GM18868 (cell line): Measurements from ENCODE around the gene YBX2.
A peak's percentile ranks its signal among the peaks of the same experiment; 100 is the strongest.
"Not testable (repeated sequence)": the region's sequence is repeated elsewhere in the genome, so short reads cannot be mapped to it uniquely, and the experiment has no call there.

ENCODE experiments used
- ATAC-seq: cut with Tn5 transposase; IDR thresholded peaks from one replicate; pipeline ENCODE4 v1.9.1; 2021; ENCODE audit warnings: mild to moderate bottlenecking, moderate library complexity; ENCODE audit not compliant: unreplicated experiment

YBX2 gene

GRCh38 chr17:7249214-7249613 lies 45.2 kb downstream of the YBX2 start:
- ATAC-seq: no peak

- no peak for ATAC-seq
Observed at GRCh38 chr17:7248796-7249195, 45.6 kb downstream of the YBX2 start.

DNA sequence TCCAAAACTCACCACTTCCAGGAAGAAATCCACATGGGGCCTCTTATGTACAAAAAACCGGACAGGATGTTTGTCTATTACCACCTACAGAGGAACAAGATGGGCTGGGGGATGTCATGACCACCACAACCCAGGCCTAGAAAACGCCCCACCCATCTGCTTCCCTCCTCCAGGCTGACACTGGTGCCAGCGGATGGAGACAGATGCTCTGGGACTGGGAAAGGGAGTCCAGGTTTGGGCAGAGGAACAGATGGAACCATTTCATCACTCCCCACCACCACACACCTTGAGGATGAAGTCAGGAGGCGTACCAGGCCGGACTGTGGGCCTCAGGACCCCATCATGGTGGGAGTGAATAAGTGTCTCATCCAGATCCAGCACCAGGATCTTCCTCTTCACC lies 47.7 kb downstream of the YBX2 start:
- no peak for ATAC-seq

DNA sequence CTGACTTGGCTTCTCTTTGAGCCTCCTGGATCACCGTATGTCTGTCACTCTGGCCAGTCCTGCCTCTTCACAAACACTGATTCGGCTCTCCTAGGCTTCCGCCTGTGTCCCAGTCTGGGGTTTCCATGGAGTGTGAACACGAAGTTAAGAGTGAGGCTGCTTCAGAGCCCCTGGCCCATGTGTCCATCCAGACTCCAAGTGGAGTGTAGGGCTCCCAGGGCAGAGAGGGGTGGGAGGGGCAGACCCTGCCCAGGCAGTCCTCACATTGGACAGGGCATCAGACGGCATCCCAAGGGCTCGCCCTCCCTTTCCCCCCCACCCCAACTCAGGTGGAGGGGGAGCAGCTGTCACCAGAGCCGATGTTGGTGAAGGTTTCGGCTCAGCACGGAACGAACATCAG lies 50.6 kb downstream of the YBX2 start:
- ATAC-seq: not testable (repeated sequence)

- no peak for ATAC-seq
Observed at GRCh38 chr17:7243453-7243729, 51.0 kb downstream of the YBX2 start.

- no peak for ATAC-seq
Observed at GRCh38 chr17:7242717-7243452, 51.6 kb downstream of the YBX2 start.

DNA sequence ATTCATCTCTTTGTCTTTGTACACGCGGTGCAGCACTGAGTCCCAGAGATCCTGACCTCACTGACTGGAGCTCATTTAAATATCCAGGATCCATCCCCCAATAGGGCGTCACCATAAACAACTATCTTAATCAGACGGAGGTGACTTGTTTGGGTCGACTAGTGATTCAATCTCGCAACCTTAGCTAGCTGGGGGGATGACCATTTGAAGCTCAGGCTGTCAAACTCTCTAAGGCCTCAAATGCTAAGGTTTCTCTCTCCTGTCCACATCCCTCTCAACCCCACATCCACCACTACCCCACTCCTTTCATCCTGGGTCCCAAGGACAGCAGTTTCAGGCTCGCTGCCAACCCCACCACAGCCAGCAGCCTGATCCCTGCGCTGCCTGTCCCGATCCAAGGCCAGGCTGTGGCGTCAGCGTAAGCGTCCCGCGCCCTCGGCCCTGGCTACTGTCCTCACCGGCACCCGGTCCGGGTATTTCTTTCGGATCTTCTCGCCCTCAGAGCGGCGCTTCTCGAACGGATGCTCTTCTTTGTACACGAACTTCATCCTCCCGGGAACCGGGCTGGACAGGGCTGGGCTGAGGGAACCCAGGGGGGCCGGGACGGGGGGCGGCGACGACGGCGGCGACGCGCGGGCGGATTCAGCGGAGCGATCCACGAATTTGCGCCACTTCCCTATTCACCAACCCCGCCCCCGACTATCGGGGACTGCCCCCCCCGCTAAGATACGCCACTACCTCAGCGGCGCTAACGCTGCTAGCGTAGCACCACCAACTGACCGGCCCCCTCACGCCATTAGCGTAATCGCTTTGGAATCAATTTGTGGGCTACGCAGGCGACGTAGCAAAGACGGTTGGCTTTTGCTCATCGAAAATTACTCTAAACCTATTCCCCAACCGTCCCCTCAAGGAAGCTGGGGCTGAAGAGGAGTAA lies 52.4 kb downstream of the YBX2 start, which contains the start of gene GABARAP:
GABARAP (minus strand) TSS at position 667 of the 934 bp plus-strand sequence; CDS start at position 548, 119 bp downstream.
- no peak for ATAC-seq

- no peak for ATAC-seq
Observed at GRCh38 chr17:7241090-7241733, 53.2 kb downstream of the YBX2 start.

GRCh38 chr17:7240375-7240774 lies 54.1 kb downstream of the YBX2 start:
- no peak for ATAC-seq

- ATAC-seq: peak; percentile 52
Observed at GRCh38 chr17:7239091-7240027, 55.1 kb downstream of the YBX2 start, which contains the start of gene PHF23. PHF23 (minus strand) TSS chr17:7239457; CDS start chr17:7239279, 178 bp downstream.

DNA sequence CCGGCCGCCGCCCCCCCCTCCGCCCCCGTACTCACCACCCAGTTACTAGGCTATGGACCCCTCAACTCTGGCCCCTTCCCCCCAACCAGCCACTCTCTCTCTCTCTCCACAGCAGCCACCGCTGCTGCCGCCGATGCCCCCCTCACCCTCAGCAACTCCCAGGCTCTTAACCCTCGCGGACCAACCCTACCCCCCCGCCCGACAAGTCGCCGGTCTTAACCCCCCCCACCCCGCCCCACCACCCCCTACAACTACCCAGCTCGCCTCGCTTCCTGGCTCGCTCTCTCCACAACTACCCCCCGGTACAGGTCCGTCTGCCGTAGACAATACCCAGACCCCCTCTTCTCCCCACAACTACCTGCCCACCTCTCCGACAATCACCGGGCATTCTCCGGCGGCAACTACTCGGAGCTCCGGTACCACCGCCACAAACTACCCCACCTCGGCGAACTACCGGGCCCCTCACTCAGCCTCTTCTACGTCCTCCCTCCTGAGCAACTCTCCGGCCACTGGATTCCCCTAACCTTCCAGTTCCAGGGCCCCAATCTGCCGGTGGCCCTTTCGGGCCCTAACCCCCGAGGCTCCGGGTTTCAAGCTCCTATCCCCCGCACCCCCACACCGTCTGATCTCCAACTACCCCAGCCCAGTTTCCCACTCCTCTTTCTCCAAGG lies 55.9 kb downstream of the YBX2 start:
- ATAC-seq: no peak
